HEK293 (cell line): Measurements from ENCODE around the gene GPR153.

Experiments used
- CTCF ChIA-PET: fragments of 350-600 bp; formaldehyde crosslinking; extraction: SDS; loops from one replicate; lab custom pipeline; 2021; ENCODE audit warnings: antibody characterized with exemption; lab: Yijun Ruan, JAX
- POLR2A ChIA-PET: fragments of 300-600 bp; formaldehyde crosslinking; extraction: SDS; loops from one replicate; lab custom pipeline; 2020; ENCODE audit warnings: antibody characterized with exemption, inconsistent platforms; lab: Yijun Ruan, JAX
- H3K27ac ChIP-seq: fragments of 200-500 bp; sonication (Bioruptor generic); 2 replicates; pipeline ENCODE4 v1.5.1; 2014; ENCODE audit warnings: low read depth, low read length, control low read depth, inconsistent platforms; ENCODE audit errors: extremely low read depth
- H3K36me3 ChIP-seq, 2 experiments: fragments of 200-500 bp in 1 of 2; sonication (Bioruptor generic) in 1 of 2; 1 replicate in 1 of 2; 2 replicates in 1 of 2; pipeline ENCODE4 v1.5.1; 2014 to 2017; ENCODE audit warnings: inconsistent platforms in 2 of 2, low read length in 2 of 2; ENCODE audit not compliant: control insufficient read depth in 2 of 2, insufficient read depth in 1 of 2
- H3K4me1 ChIP-seq: fragments of 200-500 bp; sonication (Bioruptor generic); 2 replicates; pipeline ENCODE4 v1.5.1; 2014; ENCODE audit warnings: mild to moderate bottlenecking, low read length, inconsistent platforms; ENCODE audit not compliant: control insufficient read depth, insufficient read depth
- H3K4me3 ChIP-seq: 2 replicates; pipeline ENCODE4 v1.5.1; 2011; ENCODE audit warnings: low read depth, mild to moderate bottlenecking, control low read depth, low read length, moderate library complexity
- H3K9me3 ChIP-seq: fragments of 200-500 bp; sonication (Bioruptor generic); 2 replicates; pipeline ENCODE4 v1.5.1; 2014; ENCODE audit warnings: low read depth, low read length, inconsistent platforms; ENCODE audit not compliant: control insufficient read depth, insufficient read depth
- HOXD13 ChIP-seq: sonication (generic); formaldehyde crosslinking; IDR thresholded peaks from 2 replicates; pipeline ENCODE4 v1.8.0; 2022; ENCODE audit warnings: missing genetic modification reagents, borderline replicate concordance
- KLF1 ChIP-seq: fragments of 450-650 bp; formaldehyde crosslinking; IDR thresholded peaks from 2 replicates; pipeline ENCODE4 v1.5.1; 2016; ENCODE audit warnings: missing biosample characterization, missing genetic modification characterization
- KLF17 ChIP-seq: fragments of 450-650 bp; formaldehyde crosslinking; IDR thresholded peaks from 2 replicates; pipeline ENCODE4 v1.5.1; 2016; ENCODE audit warnings: missing biosample characterization, missing genetic modification characterization
- KLF8 ChIP-seq: fragments of 450-650 bp; formaldehyde crosslinking; IDR thresholded peaks from 2 replicates; pipeline ENCODE4 v1.5.1; 2016; ENCODE audit warnings: missing biosample characterization, missing genetic modification characterization
- TRIM28 ChIP-seq: IDR thresholded peaks from 2 replicates; pipeline ENCODE4 v1.6.1; 2011; ENCODE audit warnings: low read length, control low read depth, borderline replicate concordance
- ZBTB10 ChIP-seq: fragments of 450-650 bp; formaldehyde crosslinking; IDR thresholded peaks from 2 replicates; pipeline ENCODE4 v1.5.1; 2016; ENCODE audit warnings: missing biosample characterization, missing genetic modification characterization
- ZBTB7A ChIP-seq: fragments of 450-650 bp; formaldehyde crosslinking; IDR thresholded peaks from 2 replicates; pipeline ENCODE4 v1.5.1; 2016; ENCODE audit warnings: low read depth, missing biosample characterization, missing genetic modification characterization
- ZNF133 ChIP-seq: fragments of 450-650 bp; formaldehyde crosslinking; IDR thresholded peaks from 2 replicates; pipeline ENCODE4 v1.5.1; 2016; ENCODE audit warnings: missing biosample characterization, missing genetic modification characterization
- ZNF169 ChIP-seq: fragments of 450-650 bp; formaldehyde crosslinking; IDR thresholded peaks from 2 replicates; pipeline ENCODE4 v1.5.1; 2016; ENCODE audit warnings: missing biosample characterization, missing genetic modification characterization
- ZNF221 ChIP-seq: fragments of 450-650 bp; formaldehyde crosslinking; IDR thresholded peaks from 2 replicates; pipeline ENCODE4 v1.5.1; 2017; ENCODE audit warnings: missing biosample characterization, missing genetic modification characterization, borderline replicate concordance
- ZNF223 ChIP-seq: fragments of 450-650 bp; formaldehyde crosslinking; IDR thresholded peaks from 2 replicates; pipeline ENCODE4 v1.5.1; 2016; ENCODE audit warnings: missing biosample characterization, missing genetic modification characterization
- ZNF239 ChIP-seq: fragments of 450-650 bp; formaldehyde crosslinking; IDR thresholded peaks from 2 replicates; pipeline ENCODE4 v1.5.1; 2016; ENCODE audit warnings: missing biosample characterization, missing genetic modification characterization
- ZNF24 ChIP-seq: fragments of 450-650 bp; formaldehyde crosslinking; IDR thresholded peaks from 2 replicates; pipeline ENCODE4 v1.5.1; 2016; ENCODE audit warnings: missing biosample characterization, missing genetic modification characterization
- ZNF248 ChIP-seq: fragments of 450-650 bp; formaldehyde crosslinking; IDR thresholded peaks from 2 replicates; pipeline ENCODE4 v1.5.1; 2017; ENCODE audit warnings: missing biosample characterization, missing genetic modification characterization
- ZNF26 ChIP-seq: fragments of 450-650 bp; formaldehyde crosslinking; IDR thresholded peaks from 2 replicates; pipeline ENCODE4 v1.5.1; 2016; ENCODE audit warnings: missing biosample characterization, missing genetic modification characterization
- ZNF292 ChIP-seq: fragments of 450-650 bp; formaldehyde crosslinking; IDR thresholded peaks from 2 replicates; pipeline ENCODE4 v1.5.1; 2016; ENCODE audit warnings: low read depth, missing biosample characterization, missing genetic modification characterization, borderline replicate concordance
- ZNF324 ChIP-seq: fragments of 450-650 bp; formaldehyde crosslinking; IDR thresholded peaks from 2 replicates; pipeline ENCODE4 v1.5.1; 2016; ENCODE audit warnings: missing biosample characterization, missing genetic modification characterization
- ZNF514 ChIP-seq: fragments of 450-650 bp; formaldehyde crosslinking; IDR thresholded peaks from 2 replicates; pipeline ENCODE4 v1.5.1; 2016; ENCODE audit warnings: missing biosample characterization, missing genetic modification characterization
- ZNF549 ChIP-seq: fragments of 450-650 bp; IDR thresholded peaks from 2 replicates; pipeline ENCODE4 v1.5.1; 2018; ENCODE audit warnings: missing biosample characterization, missing genetic modification characterization, mild to moderate bottlenecking, inconsistent platforms, moderate library complexity
- ZNF580 ChIP-seq: fragments of 450-650 bp; formaldehyde crosslinking; IDR thresholded peaks from 2 replicates; pipeline ENCODE4 v1.5.1; 2016; ENCODE audit warnings: missing biosample characterization, missing genetic modification characterization
- ZNF585B ChIP-seq: fragments of 450-650 bp; formaldehyde crosslinking; IDR thresholded peaks from 2 replicates; pipeline ENCODE4 v1.5.1; 2016; ENCODE audit warnings: missing biosample characterization, missing genetic modification characterization
- ZNF639 ChIP-seq: fragments of 450-650 bp; formaldehyde crosslinking; IDR thresholded peaks from 2 replicates; pipeline ENCODE4 v1.5.1; 2016; ENCODE audit warnings: missing biosample characterization, missing genetic modification characterization
- ZNF747 ChIP-seq: fragments of 450-650 bp; formaldehyde crosslinking; IDR thresholded peaks from 2 replicates; pipeline ENCODE4 v1.5.1; 2016; ENCODE audit warnings: missing biosample characterization, missing genetic modification characterization
- ZNF843 ChIP-seq: fragments of 450-650 bp; formaldehyde crosslinking; IDR thresholded peaks from 2 replicates; pipeline ENCODE4 v1.5.1; 2016; ENCODE audit warnings: missing biosample characterization, missing genetic modification characterization

The GPR153 gene

GRCh38 chr1:6257541-6258069, 3.3 kb downstream of the GPR153 start:
- TF ChIP-seq ZBTB10 (tag by site-specific recombination) (no peak), ZNF133 (tag by site-specific recombination) (no peak), ZNF26 (tag by site-specific recombination) (no peak), KLF8 (no peak), ZNF239 (tag by site-specific recombination) (no peak), ZNF221 (tag by site-specific recombination) (no peak), ZNF248 (no peak), ZBTB7A (tag by site-specific recombination) (no peak), ZNF580 (tag by site-specific recombination) (no peak), KLF17 (tag by site-specific recombination) (no peak), ZNF639 (no peak), ZNF169 (no peak), ZNF292 (tag by site-specific recombination) (no peak), TRIM28 (no peak), ZNF514 (no peak), ZNF585B (no peak), ZNF223 (no peak), ZNF549 (tag by site-specific recombination) (no peak)
- ChIA-PET POLR2A (no interaction called here), CTCF (interaction anchor here (0.7 to 3.0 kb wide), 7 partner anchors 10 to 661 kb away, joined by 3 to 23 read pairs (median 4); no protein-coding TSS in a partner anchor)
- Histone ChIP-seq H3K4me1 (0 out of 2 replicates have a peak, but pooled peaks cover 2% of the 10 kb centered on the region), H3K9me3 (no peaks in the 10 kb centered on the region), H3K4me3 (no peak overlapping the region), H3K36me3 (peaks cover 0 to 13% of the 10 kb centered on the region in 2 experiments; a peak in 1 of 3 replicates), H3K27ac (no peak overlapping the region)

- no peak overlapping the region for H3K27ac ChIP-seq
- CTCF ChIA-PET, result interaction anchor here (0.6 to 2.7 kb wide), 5 partner anchors 9 to 835 kb away, joined by 3 to 23 read pairs (median 4); no protein-coding TSS in a partner anchor
- no peak overlapping the region for H3K4me3 ChIP-seq
- TF ChIP-seq ZNF324 (tag by site-specific recombination), result no peak
- peak; percentile 52 for TF ChIP-seq KLF1 (tag by site-specific recombination)
- TF ChIP-seq KLF17 (tag by site-specific recombination), result peak; percentile 93
- no peak for TF ChIP-seq ZNF843
- no peak for TF ChIP-seq ZNF747
- no peak for TF ChIP-seq HOXD13 (CRISPR knock-in tag)
- no peak for TF ChIP-seq ZNF24
- H3K4me1 ChIP-seq, result 0 out of 2 replicates have a peak, but pooled peaks cover 2% of the 10 kb centered on the region
- POLR2A ChIA-PET, result no interaction called here
- no peaks in the 10 kb centered on the region for H3K9me3 ChIP-seq
- H3K36me3 ChIP-seq, result peaks cover 0 to 13% of the 10 kb centered on the region in 2 experiments; a peak in 1 of 3 replicates
Measured at GRCh38 chr1:6256645-6257044, 4.3 kb downstream of the GPR153 start.
